A673 (cell line): ENCODE results near the gene TRPT1. TPM values are rescaled to one million over a fixed set of nuclear protein-coding genes. Genes with fewer than 3 reads are reported as not detected.

Experiments
- BruUV-seq: library from RNA; stranded (reverse); fragments of 400-500 nt; replicated peaks from 2 replicates; lab custom pipeline; 2021; lab: Mats Ljungman, UMichigan
- CTCF ChIA-PET: fragments of 300-600 bp; sonication (Branson Sonifier 250); formaldehyde crosslinking; loops from one replicate; lab custom pipeline; 2022; ENCODE audit warnings: antibody characterized with exemption; lab: Charles Lee
- POLR2A ChIA-PET: fragments of 300-600 bp; sonication (Branson Sonifier 250); formaldehyde crosslinking; loops from one replicate; lab custom pipeline; 2022; ENCODE audit warnings: antibody characterized with exemption; ENCODE audit not compliant: low non-redundant PET; lab: Charles Lee
- DNase-seq: peaks from one replicate; pipeline ENCODE4 v3.0.0-alpha.2; 2015; ENCODE audit warnings: low spot score
- H3K27ac ChIP-seq: fragments of 200-600 bp; sonication (generic); 2 replicates; pipeline ENCODE4 v1.5.1; 2016; ENCODE audit warnings: mixed run types, low read depth, mild to moderate bottlenecking, mixed read lengths, antibody characterized with exemption, low read length; ENCODE audit not compliant: poor library complexity, severe bottlenecking
- H3K27me3 ChIP-seq: fragments of 200-600 bp; sonication (generic); replicated peaks from 2 replicates; pipeline ENCODE4 v1.6.1; 2017; ENCODE audit warnings: mixed run types, low read depth, mild to moderate bottlenecking, mixed read lengths, antibody characterized with exemption, low read length; ENCODE audit not compliant: insufficient read depth, poor library complexity
- H3K36me3 ChIP-seq: fragments of 200-600 bp; sonication (generic); 2 replicates; pipeline ENCODE4 v1.6.1; 2016; ENCODE audit warnings: mixed run types, mild to moderate bottlenecking, mixed read lengths, antibody characterized with exemption, low read length; ENCODE audit not compliant: insufficient read depth, poor library complexity, severe bottlenecking
- H3K4me1 ChIP-seq: fragments of 200-600 bp; sonication (generic); 2 replicates; pipeline ENCODE4 v1.6.1; 2017; ENCODE audit warnings: mixed run types, mild to moderate bottlenecking, mixed read lengths, antibody characterized with exemption, low read length; ENCODE audit not compliant: insufficient read depth, poor library complexity, severe bottlenecking
- H3K4me3 ChIP-seq: fragments of 200-600 bp; sonication (generic); 2 replicates; pipeline ENCODE4 v1.5.1; 2016; ENCODE audit warnings: low read depth, mixed run types, mild to moderate bottlenecking, mixed read lengths, low read length; ENCODE audit not compliant: poor library complexity, severe bottlenecking
- H3K9me3 ChIP-seq: fragments of 200-600 bp; sonication (generic); 2 replicates; pipeline ENCODE4 v1.6.1; 2016; ENCODE audit warnings: mixed run types, low read depth, mild to moderate bottlenecking, mixed read lengths, antibody characterized with exemption, low read length; ENCODE audit not compliant: poor library complexity, severe bottlenecking
- CTCF ChIP-seq: fragments of 300-800, 200-600 bp; sonication (generic); conservative IDR thresholded peaks from 2 replicates; pipeline ENCODE4 v1.5.1; 2017; ENCODE audit warnings: low read depth, mild to moderate bottlenecking, antibody characterized with exemption, low read length, moderate library complexity, mixed read lengths
- EZH2 ChIP-seq: fragments of 200-600 bp; sonication (generic); IDR thresholded peaks from 2 replicates; pipeline ENCODE4 v1.6.1; 2017; ENCODE audit warnings: borderline replicate concordance, low read depth, mild to moderate bottlenecking, mixed read lengths, antibody characterized with exemption, low read length; ENCODE audit not compliant: poor library complexity, severe bottlenecking
- intact Hi-C: fragments of 100-400 bp; cut with micrococcal nuclease; formaldehyde crosslinking; loops from one replicate; pipeline ENCODE4 v1.10.0; 2022; ENCODE audit not compliant: unreplicated experiment
- total RNA-seq: library from RNA; stranded (reverse); gene quantifications from 2 replicates; pipeline ENCODE4 v1.2.3, GENCODE V29; 2021

The TRPT1 gene
- total RNA-seq, 1 experiment from 2014 or later: 43.6 TPM

DNA sequence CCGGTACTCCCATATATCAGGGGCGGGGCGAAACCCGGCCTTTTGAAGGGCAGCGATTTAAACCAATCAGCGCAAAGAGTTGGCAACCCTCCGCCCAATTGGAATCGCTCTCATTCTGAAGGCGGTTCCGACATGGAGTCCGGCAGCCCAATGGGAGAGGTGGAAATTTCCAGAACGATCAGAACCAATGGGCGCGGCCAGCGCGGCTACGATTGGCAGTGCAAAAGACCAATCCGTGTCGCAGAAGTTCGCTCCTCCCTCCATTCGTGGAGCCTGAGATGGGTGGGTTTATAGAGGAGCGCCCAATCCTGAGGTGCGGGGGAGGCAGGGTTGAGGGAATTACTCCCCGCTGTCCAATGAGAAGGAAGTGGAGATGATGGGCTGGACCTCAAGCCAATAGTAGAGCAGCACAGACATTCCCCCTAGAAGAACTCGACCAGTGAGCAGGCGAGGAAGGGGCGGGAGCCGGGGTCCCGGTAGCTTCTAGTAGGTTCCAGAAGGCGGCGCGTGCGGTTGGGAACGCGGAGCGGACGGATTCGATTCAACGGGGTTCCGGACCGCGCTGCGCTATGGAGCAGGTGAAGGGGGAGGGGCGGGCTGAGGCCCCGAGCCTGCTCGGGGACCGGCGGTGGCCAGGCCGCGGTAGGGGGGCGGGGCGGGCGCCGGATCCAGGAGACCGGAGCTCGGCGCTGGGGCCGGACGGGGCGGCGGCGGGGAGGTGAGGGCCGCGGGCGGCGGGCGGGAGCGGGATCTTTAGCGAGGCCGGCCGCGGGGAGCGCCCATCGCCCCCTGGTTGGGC lies 40.1 kb downstream of the TRPT1 start, which contains the start of gene STIP1:
Gene STIP1, plus strand, starts transcription at position 479 of the 799 bp plus-strand sequence. Its CDS starts 91 bp downstream, at position 570.
- Histone ChIP-seq H3K4me3 (peak within 1 kb of the TSS; percentile 72), H3K36me3 (peaks cover 21% of the 10 kb centered on the region), H3K4me1 (peaks cover 22% of the 10 kb centered on the region), H3K27me3 (no peaks in the 10 kb centered on the region), H3K9me3 (no peaks in the 10 kb centered on the region), H3K27ac (peak within 1 kb of the TSS; percentile 87)
- POLR2A ChIA-PET: interaction anchor here (0.6 to 1.5 kb wide), 7 partner anchors 16 to 445 kb away, joined by 3 to 6 read pairs (median 3); partner anchors contain the start of genes FERMT3 and PRDX5
- DNase-seq: peak; percentile 100
- no TSS peak for BruUV-seq
- TF ChIP-seq EZH2 (no peak), CTCF (peak; percentile 54)
- intact Hi-C loops: loop anchor here (5.0 kb wide), 1 partner anchor 116 kb away; the partner anchor contains the start of gene CATSPERZ
- CTCF ChIA-PET: interaction anchor here (0.6 to 1.3 kb wide), 5 partner anchors 18 to 380 kb away, joined by 3 to 6 read pairs (median 3); partner anchors contain the start of gene PRDX5

DNA sequence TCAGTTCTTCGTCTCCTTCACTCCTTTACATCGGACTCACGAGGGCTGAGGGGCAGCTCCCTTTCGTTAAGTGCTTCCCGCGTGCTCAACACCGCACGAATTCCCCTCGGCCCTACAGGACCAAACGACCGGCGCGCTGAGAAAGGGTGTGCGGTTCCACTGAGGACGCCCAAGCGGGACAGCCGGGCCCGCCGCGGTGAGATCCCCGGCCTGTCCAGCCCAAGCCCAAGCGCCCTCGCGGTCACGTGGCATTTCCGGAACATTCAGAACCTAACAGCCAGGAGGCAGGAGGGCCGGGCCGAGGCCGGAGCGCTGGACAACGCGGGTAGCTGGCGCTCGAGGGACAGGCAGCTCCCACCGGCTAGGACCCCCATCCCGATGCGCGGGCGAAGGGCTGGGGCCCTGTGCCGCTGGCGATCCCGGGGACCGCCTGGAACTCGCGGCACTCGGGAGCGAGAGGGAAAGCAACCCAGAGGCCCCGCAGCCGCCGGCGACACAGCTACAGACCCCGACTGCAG lies 40.8 kb downstream of the TRPT1 start:
- no peak for TF ChIP-seq EZH2
- TF ChIP-seq CTCF: no peak
- TSS peak; percentile 70 for BruUV-seq
- Histone ChIP-seq H3K4me3 (peak overlapping the region; percentile 72), H3K27me3 (no peaks in the 10 kb centered on the region), H3K4me1 (peaks cover 26% of the 10 kb centered on the region), H3K36me3 (peaks cover 15% of the 10 kb centered on the region), H3K27ac (peak overlapping the region; percentile 87), H3K9me3 (no peaks in the 10 kb centered on the region)
- peak; percentile 69 for DNase-seq
- POLR2A ChIA-PET: interaction anchor here (0.6 to 1.5 kb wide), 9 partner anchors 16 to 1323 kb away, joined by 3 to 6 read pairs (median 3); partner anchors contain the start of genes FERMT3 and PRDX5
- intact Hi-C loops: loop anchor here (5.0 kb wide), 1 partner anchor 117 kb away; the partner anchor contains the start of gene CATSPERZ
- CTCF ChIA-PET: interaction anchor here (0.6 to 1.3 kb wide), 5 partner anchors 19 to 185 kb away, joined by 3 to 12 read pairs (median 3); partner anchors contain the start of gene PRDX5

- ChIA-PET CTCF (interaction anchor here (0.6 kb wide), 1 partner anchor 27 kb away, joined by 3 read pairs; no protein-coding TSS in a partner anchor), POLR2A (interaction anchor here (0.6 kb wide), 1 partner anchor 989 kb away, joined by 4 read pairs; no protein-coding TSS in a partner anchor)
- TF ChIP-seq EZH2: no peak
- no peak for TF ChIP-seq CTCF
- DNase-seq: no peak
- Histone ChIP-seq H3K27ac (peak overlapping the region; percentile 5), H3K4me1 (peaks cover 26% of the 10 kb centered on the region), H3K9me3 (no peaks in the 10 kb centered on the region), H3K4me3 (peak overlapping the region; percentile 72), H3K27me3 (no peaks in the 10 kb centered on the region), H3K36me3 (peaks cover 8% of the 10 kb centered on the region)
- BruUV-seq: no TSS peak
- intact Hi-C loops: no loop called here
These were observed 42.1 kb downstream of the TRPT1 start for GRCh38 chr11:64183890-64184289.
